Psoas muscle (tissue), 8 donors: ENCODE measurements around the gene GRIN1. TPM values are rescaled to one million over a fixed set of nuclear protein-coding genes. Genes with fewer than 3 reads are reported as not detected.

ENCODE experiments used
- ATAC-seq, 4 donors: fragments of 200-7000 bp; cut with Tn5 transposase; one replicate each; pipeline ENCODE4 v1.9.1; 2020; ENCODE audit warnings: moderate library complexity in 3 of 4, mild to moderate bottlenecking in 2 of 4
- DNase-seq, 2 donors: peaks; one replicate each; pipeline ENCODE4 v3.0.0-alpha.2; 2020
- H3K27ac ChIP-seq: fragments of 200-600 bp; one replicate; pipeline ENCODE4 v1.8.0; 2022
- H3K27me3 ChIP-seq, 3 donors: fragments of 200-600 bp in 1 of 3; one replicate each; pipeline versions ENCODE4 v1.6.1 to v1.8.0; 2013 to 2022; ENCODE audit warnings: low read length in 2 of 3, mild to moderate bottlenecking in 2 of 3, moderate library complexity in 1 of 3; ENCODE audit not compliant: insufficient read depth in 3 of 3
- H3K36me3 ChIP-seq, 2 donors: fragments of 200-600 bp in 1 of 2; one replicate each; pipeline versions ENCODE4 v1.6.1 to v1.8.0; 2013 to 2022; ENCODE audit warnings: low read depth in 1 of 2, mild to moderate bottlenecking in 1 of 2, moderate library complexity in 1 of 2; ENCODE audit not compliant: insufficient read depth in 1 of 2
- H3K4me1 ChIP-seq: fragments of 200-600 bp; one replicate; pipeline ENCODE4 v1.8.0; 2022
- H3K4me3 ChIP-seq: fragments of 200-600 bp; one replicate; pipeline ENCODE4 v1.8.0; 2022; ENCODE audit warnings: mild to moderate bottlenecking
- H3K9me3 ChIP-seq: fragments of 200-600 bp; one replicate; pipeline ENCODE4 v1.8.0; 2022
- WGBS, 3 donors: extraction: QIAGEN DNeasy Blood & Tissue Kit; methylation state at CpG; one replicate each; pipeline versions ENCODE4 v1.1.6 to v1.1.7; 2013; 5-methylcytosine and 5-hydroxymethylcytosine counted together
- intact Hi-C, 2 donors: fragments of 100-400 bp; cut with DNase I; formaldehyde crosslinking; loops; one replicate each; pipeline versions ENCODE4 v1.11.0 to v1.14.2; 2022
- polyA plus RNA-seq, 3 donors: library from polyadenylated mRNA; stranded (reverse); fragments of 200-250 nt; gene quantifications; one replicate each; pipeline ENCODE4 v1.2.3, GENCODE V29; 2013
- total RNA-seq, 4 donors: library from RNA; stranded (reverse); fragmentation: NEBNext Ultra II Directional in 2 of 4; extraction: Animal tissue kit (Norgen Biotek cat#: 25700) in 2 of 4; gene quantifications; one replicate each; pipeline versions ENCODE4 v1.2.1 to v1.2.4, GENCODE V29; 2021 to 2023
- TF ChIP-seq, protein P1 (sequence below): fragments of 200-600 bp; IDR thresholded peaks from one replicate; pipeline ENCODE4 v1.8.0; 2022; ENCODE audit warnings: antibody characterized with exemption
- donor health status: healthy with polysubstance abuse.
- donor health status: DM: no; HTN: no; CAD: no; lungs with moderate emphysema.
- donor health status: Bipolar disorder and iron deficiency.
- donor health status: healthy.
- donor health status: DM: yes; HTN: yes; CAD: no.
- donor health status: DM: no; HTN: no; CAD: no.
- donor health status: DM: no; HTN: no; CAD: no.
- donor health status: DM: yes; HTN: yes; CAD: no.

The GRIN1 gene
- total and polyA plus RNA-seq, 7 donors = 0.06 TPM; not detected in 6

DNA sequence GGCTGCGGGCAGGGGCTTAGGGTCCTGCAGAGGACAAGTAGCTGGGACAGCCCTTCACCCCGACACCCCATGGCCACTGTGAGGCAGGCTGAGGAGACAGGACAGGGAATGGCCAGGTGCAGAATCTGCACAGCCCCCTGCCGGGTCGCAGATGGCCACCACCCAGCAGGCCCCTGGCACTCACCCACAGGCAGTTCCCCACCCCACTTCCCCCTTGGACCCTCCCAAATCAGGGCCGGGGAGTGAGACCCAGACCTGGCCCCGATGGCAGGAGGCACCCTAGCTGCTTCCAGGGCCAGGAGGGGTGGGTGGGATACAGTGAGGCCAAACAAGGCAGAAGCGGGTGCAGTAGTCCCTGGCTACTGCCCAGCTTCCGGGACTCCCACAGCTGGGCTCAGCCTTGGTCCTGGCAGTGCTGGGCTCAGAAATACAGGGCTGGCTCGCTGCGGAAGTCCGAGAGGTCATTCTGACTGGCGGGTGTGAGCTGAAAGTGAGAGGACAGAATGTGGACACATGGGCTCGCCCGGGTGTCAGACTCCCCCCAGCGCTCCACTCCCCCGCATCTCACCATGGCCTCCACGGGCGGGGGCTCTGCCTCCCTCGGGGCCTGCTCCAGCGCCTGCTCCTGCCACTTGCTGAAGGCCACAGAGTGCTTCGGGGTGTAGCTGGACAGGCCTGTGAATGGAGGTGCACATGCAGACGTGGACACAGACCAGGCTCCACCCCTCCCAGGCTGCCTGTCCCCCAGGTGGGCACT is 52.9 kb downstream of the GRIN1 start:
- peaks cover 3 to 35% of the 10 kb centered on the region in 2 donors for H3K36me3 ChIP-seq
- ATAC-seq (no peak), DNase-seq (no peak)
- 76 to 81% (median 79%) methylated on average over 21 to 22 of the region's 22 CpGs for WGBS, 3 donors
- no peak overlapping the region for H3K4me3 ChIP-seq
- H3K27me3 ChIP-seq = no peaks in the 10 kb centered on the region
- H3K27ac ChIP-seq = no peak overlapping the region
- TF ChIP-seq, protein P1, sequence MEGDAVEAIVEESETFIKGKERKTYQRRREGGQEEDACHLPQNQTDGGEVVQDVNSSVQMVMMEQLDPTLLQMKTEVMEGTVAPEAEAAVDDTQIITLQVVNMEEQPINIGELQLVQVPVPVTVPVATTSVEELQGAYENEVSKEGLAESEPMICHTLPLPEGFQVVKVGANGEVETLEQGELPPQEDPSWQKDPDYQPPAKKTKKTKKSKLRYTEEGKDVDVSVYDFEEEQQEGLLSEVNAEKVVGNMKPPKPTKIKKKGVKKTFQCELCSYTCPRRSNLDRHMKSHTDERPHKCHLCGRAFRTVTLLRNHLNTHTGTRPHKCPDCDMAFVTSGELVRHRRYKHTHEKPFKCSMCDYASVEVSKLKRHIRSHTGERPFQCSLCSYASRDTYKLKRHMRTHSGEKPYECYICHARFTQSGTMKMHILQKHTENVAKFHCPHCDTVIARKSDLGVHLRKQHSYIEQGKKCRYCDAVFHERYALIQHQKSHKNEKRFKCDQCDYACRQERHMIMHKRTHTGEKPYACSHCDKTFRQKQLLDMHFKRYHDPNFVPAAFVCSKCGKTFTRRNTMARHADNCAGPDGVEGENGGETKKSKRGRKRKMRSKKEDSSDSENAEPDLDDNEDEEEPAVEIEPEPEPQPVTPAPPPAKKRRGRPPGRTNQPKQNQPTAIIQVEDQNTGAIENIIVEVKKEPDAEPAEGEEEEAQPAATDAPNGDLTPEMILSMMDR = no peak
- H3K4me1 ChIP-seq = peaks cover 41% of the 10 kb centered on the region
- intact Hi-C loops = no loop called here
- H3K9me3 ChIP-seq = no peaks in the 10 kb centered on the region

DNA sequence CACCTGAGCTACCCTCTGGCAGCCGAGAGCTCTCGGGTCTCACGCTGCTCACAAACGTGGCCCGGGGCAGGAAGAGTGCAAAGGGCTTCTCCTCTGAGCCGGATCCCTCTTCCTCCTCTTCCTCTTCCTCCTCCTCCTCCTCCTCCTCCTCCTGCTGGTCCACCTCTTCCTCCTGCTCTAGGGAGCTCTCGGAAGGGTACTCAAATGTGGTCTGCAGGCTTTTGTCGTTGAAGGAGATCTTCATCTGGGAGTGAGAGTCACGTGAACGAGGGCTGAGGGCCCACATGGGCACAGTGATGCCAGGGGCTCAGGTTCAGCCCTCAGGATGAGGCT is 53.5 kb downstream of the GRIN1 start:
- intact Hi-C loops = no loop called here
- ATAC-seq = no peak
- peaks cover 35% of the 10 kb centered on the region for H3K4me1 ChIP-seq

DNA sequence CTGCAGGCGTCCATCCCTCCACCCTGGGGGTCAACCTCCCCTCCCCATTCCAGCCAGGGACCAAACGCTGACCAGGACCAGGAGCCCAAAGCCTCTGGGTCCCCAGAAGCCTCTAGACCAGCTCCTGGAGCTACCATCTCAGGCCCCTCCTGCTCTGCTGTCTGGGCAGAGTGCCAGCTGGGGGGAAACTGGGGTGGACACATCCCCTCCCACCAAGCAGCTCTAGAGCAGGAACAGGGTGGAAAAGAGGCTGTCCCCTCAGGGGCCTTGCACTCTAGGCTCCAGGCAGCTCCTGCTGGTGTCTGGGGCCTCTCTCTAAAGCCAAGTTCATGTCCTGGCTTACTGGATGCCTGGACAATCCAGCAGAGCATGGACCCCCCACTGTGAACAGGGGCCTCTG is 53.9 kb downstream of the GRIN1 start:
- Histone ChIP-seq H3K4me3 (no peak overlapping the region), H3K36me3 (peaks cover 3 to 29% of the 10 kb centered on the region in 2 donors), H3K27me3 (no peaks in the 10 kb centered on the region), H3K4me1 (peaks cover 34% of the 10 kb centered on the region), H3K27ac (no peak overlapping the region), H3K9me3 (no peaks in the 10 kb centered on the region)
- WGBS, 3 donors = 75 to 94% (median 93%) methylated on average over 2 of the region's 2 CpGs
- TF ChIP-seq, protein P1 = no peak
- intact Hi-C loops = no loop called here
- DNase-seq (no peak), ATAC-seq (no peak)

More for the DNA sequence above, 53.5 kb downstream of the GRIN1 start:
- H3K36me3 ChIP-seq = peaks cover 3 to 29% of the 10 kb centered on the region in 2 donors
- no peak for DNase-seq
- no peaks in the 10 kb centered on the region for H3K27me3 ChIP-seq
- TF ChIP-seq, protein P1 = no peak
- H3K9me3 ChIP-seq = no peaks in the 10 kb centered on the region
- no peak overlapping the region for H3K4me3 ChIP-seq
- H3K27ac ChIP-seq = no peak overlapping the region
- 82 to 84% (median 83%) methylated on average over 10 of the region's 10 CpGs for WGBS, 3 donors

DNA sequence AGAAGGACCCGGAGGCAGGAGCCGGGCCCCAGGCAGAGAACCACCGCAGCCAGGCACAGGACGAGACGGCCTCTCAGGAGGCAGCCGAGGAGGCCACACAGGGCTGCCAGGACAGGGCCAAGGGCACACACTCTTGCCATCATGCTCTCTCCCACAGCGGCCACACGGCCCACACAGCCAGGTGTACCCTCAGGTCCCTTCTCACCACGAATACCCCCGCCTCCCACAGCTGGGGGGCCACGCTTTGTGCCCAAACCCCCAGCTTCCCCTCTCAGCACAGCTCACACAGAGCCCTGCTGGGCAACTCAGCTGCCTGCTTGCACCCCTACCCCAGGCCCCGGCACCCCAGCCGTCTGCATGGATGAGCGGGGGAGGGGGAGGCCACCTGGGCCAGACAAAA is 54.8 kb downstream of the GRIN1 start:
- no peak overlapping the region for H3K27ac ChIP-seq
- TF ChIP-seq, protein P1 = no peak
- no peak for DNase-seq
- intact Hi-C loops = no loop called here
- no peaks in the 10 kb centered on the region for H3K9me3 ChIP-seq
- peaks cover 42% of the 10 kb centered on the region for H3K4me1 ChIP-seq
- no peak overlapping the region for H3K4me3 ChIP-seq
- peaks cover 3 to 29% of the 10 kb centered on the region in 2 donors for H3K36me3 ChIP-seq
- ATAC-seq = no peak
- WGBS, 3 donors = 72 to 79% (median 76%) methylated on average over 12 to 14 of the region's 14 CpGs
- no peaks in the 10 kb centered on the region for H3K27me3 ChIP-seq

DNA sequence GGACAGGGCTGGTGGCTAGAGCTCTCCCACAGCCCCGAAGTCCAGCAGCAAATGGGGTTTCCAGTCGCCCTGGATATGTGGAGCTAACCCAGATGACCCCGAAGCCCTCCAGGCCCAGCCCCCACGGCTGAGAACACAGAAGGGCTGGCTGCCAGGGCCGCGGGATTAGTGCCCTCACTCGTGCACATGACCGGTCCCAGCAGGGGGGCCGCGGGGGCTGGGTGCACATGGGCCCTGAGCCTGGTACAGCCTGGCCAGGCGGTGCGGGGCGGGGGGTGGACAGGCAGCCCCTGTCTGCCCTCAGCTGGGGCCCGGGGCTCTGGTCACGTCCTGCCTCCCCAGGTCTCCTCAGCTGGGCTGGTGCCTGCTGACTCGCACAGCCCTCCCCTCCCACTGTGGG is 55.4 kb downstream of the GRIN1 start:
- TF ChIP-seq, protein P1 = no peak

More for the DNA sequence above, 55.4 kb downstream of the GRIN1 start:
- H3K4me3 ChIP-seq = no peak overlapping the region
- H3K9me3 ChIP-seq = no peaks in the 10 kb centered on the region
- H3K36me3 ChIP-seq = peaks cover 3 to 29% of the 10 kb centered on the region in 2 donors
- DNase-seq (no peak), ATAC-seq (peak in 2 of 4 donors; percentile 26 to 33)
- no peaks in the 10 kb centered on the region for H3K27me3 ChIP-seq
- no peak overlapping the region for H3K27ac ChIP-seq
- intact Hi-C loops = no loop called here
- peaks cover 46% of the 10 kb centered on the region for H3K4me1 ChIP-seq
- 41 to 46% (median 44%) methylated on average over 16 of the region's 16 CpGs for WGBS, 3 donors
